Activated CD4-positive, alpha-beta T cell treated with anti-CD3 and anti-CD28 coated beads, Interleukin-2, amount 10 ng/mL, durations not matched to agents 7 days and 5 days (primary cell): ENCODE results near the gene FXR1. TPM values are rescaled to one million over a fixed set of nuclear protein-coding genes. Genes with fewer than 3 reads are reported as not detected.
"Not testable (repeated sequence)": the region's sequence is repeated elsewhere in the genome, so short reads cannot be mapped to it uniquely, and the experiment has no call there.

Source experiments
- CTCF ChIA-PET: fragments of 350-600 bp; sonication (Branson Sonifier 250); formaldehyde crosslinking; loops from one replicate; lab custom pipeline; 2021; ENCODE audit warnings: antibody characterized with exemption; lab: Charles Lee
- POLR2A ChIA-PET: fragments of 350-600 bp; sonication (Branson Sonifier 250); formaldehyde crosslinking; loops from one replicate; lab custom pipeline; 2021; ENCODE audit warnings: antibody characterized with exemption; lab: Charles Lee
- DNase-seq: peaks from one replicate; pipeline ENCODE4 v3.0.0-alpha.2; 2020
- H3K27ac Mint-ChIP-seq: one replicate; pipeline ENCODE4 v1.8.0; 2021; ENCODE audit warnings: mild to moderate bottlenecking, moderate library complexity, mixed read lengths
- H3K27me3 Mint-ChIP-seq: one replicate; pipeline ENCODE4 v1.8.0; 2021; ENCODE audit warnings: mixed read lengths
- H3K36me3 Mint-ChIP-seq: one replicate; pipeline ENCODE4 v1.8.0; 2021; ENCODE audit warnings: low read depth, mixed read lengths
- H3K4me1 Mint-ChIP-seq: one replicate; pipeline ENCODE4 v1.8.0; 2021; ENCODE audit warnings: mixed read lengths
- H3K4me3 Mint-ChIP-seq: one replicate; pipeline ENCODE4 v1.8.0; 2021; ENCODE audit warnings: mild to moderate bottlenecking, moderate library complexity, mixed read lengths
- H3K9me3 Mint-ChIP-seq: one replicate; pipeline ENCODE4 v1.8.0; 2021; ENCODE audit warnings: mixed read lengths
- total RNA-seq, 2 experiments: library from RNA; stranded (reverse); gene quantifications; one replicate each; pipeline ENCODE4 v1.2.3, GENCODE V29; 2021

FXR1 gene
- total RNA-seq = 100 to 1,000 TPM; 124 to 125 TPM

- ChIA-PET CTCF (interaction anchor here (0.6 to 1.4 kb wide), 7 partner anchors 11 to 363 kb away, joined by 3 to 9 read pairs (median 4); no protein-coding TSS in a partner anchor), POLR2A (no interaction called here)
- Mint-ChIP-seq H3K9me3 (no peaks in the 10 kb centered on the region), H3K4me3 (peak within 1 kb of the TSS; percentile 99), H3K4me1 (peaks cover 48% of the 10 kb centered on the region), H3K27me3 (no peaks in the 10 kb centered on the region), H3K27ac (peak within 1 kb of the TSS; percentile 96), H3K36me3 (peaks cover 20% of the 10 kb centered on the region)
- DNase-seq = peak; percentile 89
These were observed at the start of gene FXR1 for GRCh38 chr3:180912304-180913296. TSS of gene FXR1 (plus strand) at chr3:180912670. CDS start at chr3:180912686, 16 bp downstream.

GRCh38 chr3:180870008-180870699 lies 42.3 kb upstream of the FXR1 start:
- Mint-ChIP-seq H3K27ac (no peak overlapping the region), H3K4me1 (no peaks in the 10 kb centered on the region), H3K36me3 (no peaks in the 10 kb centered on the region), H3K27me3 (peaks cover 19% of the 10 kb centered on the region), H3K9me3 (no peaks in the 10 kb centered on the region), H3K4me3 (no peak overlapping the region)
- no peak for DNase-seq
- ChIA-PET CTCF (no interaction called here), POLR2A (interaction anchor here (0.6 kb wide), 1 partner anchor 28 kb away, joined by 5 read pairs; no protein-coding TSS in a partner anchor)

- POLR2A ChIA-PET = no interaction called here
- Mint-ChIP-seq H3K4me3 (no peak overlapping the region), H3K9me3 (no peaks in the 10 kb centered on the region), H3K36me3 (no peaks in the 10 kb centered on the region), H3K4me1 (no peaks in the 10 kb centered on the region), H3K27me3 (peaks cover 19% of the 10 kb centered on the region), H3K27ac (no peak overlapping the region)
- CTCF ChIA-PET = no interaction called here
- no peak for DNase-seq
These were observed 40.6 kb upstream of the FXR1 start for GRCh38 chr3:180871901-180872300.

- peaks cover 19% of the 10 kb centered on the region for H3K27me3 Mint-ChIP-seq
- H3K27ac Mint-ChIP-seq, H3K4me1 Mint-ChIP-seq, H3K4me3 Mint-ChIP-seq, H3K9me3 Mint-ChIP-seq, DNase-seq, H3K36me3 Mint-ChIP-seq, POLR2A ChIA-PET: not testable (repeated sequence)
- CTCF ChIA-PET = interaction anchor here (0.5 kb wide), 1 partner anchor 83 kb away, joined by 3 read pairs; no protein-coding TSS in a partner anchor
These were observed 40.0 kb upstream of the FXR1 start for GRCh38 chr3:180872430-180872829.

- no peaks in the 10 kb centered on the region for H3K9me3 Mint-ChIP-seq
- no peak overlapping the region for H3K4me3 Mint-ChIP-seq
- peaks cover 9% of the 10 kb centered on the region for H3K27me3 Mint-ChIP-seq
- ChIA-PET POLR2A (no interaction called here), CTCF (no interaction called here)
- H3K36me3 Mint-ChIP-seq = no peaks in the 10 kb centered on the region
- no peak overlapping the region for H3K27ac Mint-ChIP-seq
- DNase-seq = no peak
- no peaks in the 10 kb centered on the region for H3K4me1 Mint-ChIP-seq
These were observed 37.3 kb upstream of the FXR1 start for GRCh38 chr3:180875124-180875698.

- Mint-ChIP-seq H3K9me3 (no peaks in the 10 kb centered on the region), H3K27me3 (peaks cover 2% of the 10 kb centered on the region), H3K4me1 (no peaks in the 10 kb centered on the region), H3K4me3 (no peak overlapping the region), H3K27ac (no peak overlapping the region), H3K36me3 (no peaks in the 10 kb centered on the region)
- no peak for DNase-seq
- ChIA-PET POLR2A (no interaction called here), CTCF (interaction anchor here (0.7 kb wide), 1 partner anchor 231 kb away, joined by 3 read pairs; no protein-coding TSS in a partner anchor)
These were observed 31.2 kb upstream of the FXR1 start for GRCh38 chr3:180881065-180881801.

GRCh38 chr3:180882115-180882514 lies 30.4 kb upstream of the FXR1 start:
- no peaks in the 10 kb centered on the region for H3K9me3 Mint-ChIP-seq
- POLR2A ChIA-PET = no interaction called here
- peaks cover 2% of the 10 kb centered on the region for H3K27me3 Mint-ChIP-seq
- no peak for DNase-seq
- H3K27ac Mint-ChIP-seq = no peak overlapping the region
- no peaks in the 10 kb centered on the region for H3K36me3 Mint-ChIP-seq
- CTCF ChIA-PET = interaction anchor here (0.7 kb wide), 1 partner anchor 614 kb away, joined by 3 read pairs; no protein-coding TSS in a partner anchor
- H3K4me3 Mint-ChIP-seq = no peak overlapping the region
- no peaks in the 10 kb centered on the region for H3K4me1 Mint-ChIP-seq

- no peaks in the 10 kb centered on the region for H3K36me3 Mint-ChIP-seq
- CTCF ChIA-PET = no interaction called here
- H3K4me1 Mint-ChIP-seq = peaks cover 2% of the 10 kb centered on the region
- peaks cover 10% of the 10 kb centered on the region for H3K9me3 Mint-ChIP-seq
- POLR2A ChIA-PET = no interaction called here
- H3K4me3 Mint-ChIP-seq = no peak overlapping the region
- DNase-seq = no peak
- no peaks in the 10 kb centered on the region for H3K27me3 Mint-ChIP-seq
- H3K27ac Mint-ChIP-seq = no peak overlapping the region
These were observed 23.4 kb upstream of the FXR1 start for GRCh38 chr3:180888992-180889560.

GRCh38 chr3:180898572-180898971 lies 13.9 kb upstream of the FXR1 start:
- Mint-ChIP-seq H3K4me3 (no peak overlapping the region), H3K9me3 (no peaks in the 10 kb centered on the region), H3K4me1 (no peaks in the 10 kb centered on the region), H3K27me3 (no peaks in the 10 kb centered on the region), H3K27ac (no peak overlapping the region), H3K36me3 (no peaks in the 10 kb centered on the region)
- CTCF ChIA-PET = interaction anchor here (0.9 kb wide), 1 partner anchor 14 kb away, joined by 4 read pairs; the partner anchor contains the start of gene FXR1
- DNase-seq = no peak
- POLR2A ChIA-PET = interaction anchor here (0.6 kb wide), 1 partner anchor 28 kb away, joined by 5 read pairs; no protein-coding TSS in a partner anchor

GRCh38 chr3:180909369-180910127 lies 2.9 kb upstream of the FXR1 start:
- H3K27me3 Mint-ChIP-seq = no peaks in the 10 kb centered on the region
- H3K4me3 Mint-ChIP-seq = no peak overlapping the region
- ChIA-PET POLR2A (no interaction called here), CTCF (no interaction called here)
- peaks cover 27% of the 10 kb centered on the region for H3K4me1 Mint-ChIP-seq
- H3K27ac Mint-ChIP-seq = no peak overlapping the region
- H3K36me3 Mint-ChIP-seq = peaks cover 6% of the 10 kb centered on the region
- H3K9me3 Mint-ChIP-seq = peaks cover 3% of the 10 kb centered on the region
- DNase-seq = no peak

- H3K4me1 Mint-ChIP-seq = peaks cover 39% of the 10 kb centered on the region
- H3K4me3 Mint-ChIP-seq = no peak overlapping the region
- peak overlapping the region; percentile 36 for H3K27ac Mint-ChIP-seq
- peaks cover 12% of the 10 kb centered on the region for H3K36me3 Mint-ChIP-seq
- CTCF ChIA-PET = interaction anchor here (1.4 kb wide), 1 partner anchor 11 kb away, joined by 3 read pairs; no protein-coding TSS in a partner anchor
- H3K9me3 Mint-ChIP-seq = peaks cover 3% of the 10 kb centered on the region
- POLR2A ChIA-PET = no interaction called here
- H3K27me3 Mint-ChIP-seq = no peaks in the 10 kb centered on the region
- no peak for DNase-seq
These were observed 1.6 kb upstream of the FXR1 start for GRCh38 chr3:180910823-180911222.
